Neutrophil (primary cell): ENCODE measurements around the gene CHI3L1.
A peak's percentile ranks its signal among the peaks of the same experiment; 100 is the strongest.

Experiments used
- H3K27ac ChIP-seq: fragments of 200-600 bp; sonication (generic); 2 replicates; pipeline ENCODE4 v1.5.1; 2016; ENCODE audit warnings: mild to moderate bottlenecking, moderate library complexity
- H3K27me3 ChIP-seq: fragments of 200-600 bp; sonication (generic); 2 replicates; pipeline ENCODE4 v1.6.0; 2016; ENCODE audit warnings: mild to moderate bottlenecking
- H3K36me3 ChIP-seq: fragments of 200-600 bp; sonication (generic); 2 replicates; pipeline ENCODE4 v1.5.1; 2017
- H3K4me1 ChIP-seq, 2 experiments: fragments of 200-600 bp in 1 of 2; sonication (generic) in 1 of 2; 1 replicate in 1 of 2; 2 replicates in 1 of 2; pipeline versions ENCODE4 v1.5.1 to v1.6.1; 2013 to 2016; ENCODE audit warnings: low read depth in 1 of 2, low read length in 1 of 2, mild to moderate bottlenecking in 1 of 2, moderate library complexity in 1 of 2; ENCODE audit not compliant: control insufficient read depth in 1 of 2, insufficient read depth in 1 of 2
- H3K4me3 ChIP-seq, 2 experiments: fragments of 200-600 bp in 1 of 2; sonication (generic) in 1 of 2; 1 replicate in 1 of 2; 2 replicates in 1 of 2; pipeline ENCODE4 v1.5.1; 2013 to 2016; ENCODE audit warnings: low read depth in 1 of 2, low read length in 1 of 2, mild to moderate bottlenecking in 1 of 2, moderate library complexity in 1 of 2
- H3K9me3 ChIP-seq: fragments of 200-600 bp; sonication (generic); 2 replicates; pipeline ENCODE4 v1.5.1; 2016
- TF ChIP-seq, protein P1 (sequence below): fragments of 200-600 bp; sonication (generic); IDR thresholded peaks from 2 replicates; pipeline ENCODE4 v1.5.1; 2016; ENCODE audit warnings: antibody characterized with exemption

Gene CHI3L1

DNA sequence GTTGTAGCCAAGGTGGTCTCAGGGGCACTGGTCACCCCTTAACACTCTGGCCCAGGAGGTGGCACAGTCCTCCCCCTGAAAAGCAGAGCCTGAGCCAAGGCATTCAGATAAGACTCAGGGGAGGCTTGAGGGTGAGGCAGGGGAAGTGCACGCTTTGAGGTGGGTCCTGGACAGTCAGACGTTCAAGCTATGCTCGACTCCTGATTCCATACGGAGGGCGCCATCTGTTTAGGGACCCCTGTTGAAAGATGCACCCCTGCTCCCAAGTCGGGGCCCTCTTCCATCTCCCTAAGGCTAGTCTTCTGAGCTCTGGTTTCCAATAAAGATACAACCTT, 12.9 kb upstream of the CHI3L1 start:
- Histone ChIP-seq H3K27ac (peak overlapping the region; percentile 96), H3K4me1 (peaks cover 55 to 56% of the 10 kb centered on the region in 2 experiments), H3K27me3 (no peaks in the 10 kb centered on the region)

DNA sequence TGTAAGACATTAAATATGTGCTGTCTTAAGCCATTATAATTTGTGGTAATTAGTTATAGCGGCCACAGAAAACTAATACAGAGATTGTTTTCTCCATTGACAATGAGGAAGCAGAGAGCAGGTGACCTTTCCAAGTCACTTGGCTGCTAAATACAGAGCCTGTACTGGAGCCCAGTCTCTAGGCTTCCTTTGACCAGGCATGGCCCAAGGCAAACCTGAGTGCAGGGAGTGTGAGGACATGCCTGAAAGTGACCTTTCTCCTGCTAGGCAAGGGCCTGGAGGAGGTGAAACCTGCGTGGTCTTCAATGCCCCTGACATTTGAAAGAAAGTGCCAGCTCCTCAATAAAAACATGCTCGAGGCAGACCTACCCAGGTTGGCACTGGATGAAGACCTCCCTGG, 12.5 kb upstream of the CHI3L1 start:
- H3K9me3 ChIP-seq, result no peaks in the 10 kb centered on the region
- H3K27me3 ChIP-seq, result no peaks in the 10 kb centered on the region
- TF ChIP-seq, protein P1, sequence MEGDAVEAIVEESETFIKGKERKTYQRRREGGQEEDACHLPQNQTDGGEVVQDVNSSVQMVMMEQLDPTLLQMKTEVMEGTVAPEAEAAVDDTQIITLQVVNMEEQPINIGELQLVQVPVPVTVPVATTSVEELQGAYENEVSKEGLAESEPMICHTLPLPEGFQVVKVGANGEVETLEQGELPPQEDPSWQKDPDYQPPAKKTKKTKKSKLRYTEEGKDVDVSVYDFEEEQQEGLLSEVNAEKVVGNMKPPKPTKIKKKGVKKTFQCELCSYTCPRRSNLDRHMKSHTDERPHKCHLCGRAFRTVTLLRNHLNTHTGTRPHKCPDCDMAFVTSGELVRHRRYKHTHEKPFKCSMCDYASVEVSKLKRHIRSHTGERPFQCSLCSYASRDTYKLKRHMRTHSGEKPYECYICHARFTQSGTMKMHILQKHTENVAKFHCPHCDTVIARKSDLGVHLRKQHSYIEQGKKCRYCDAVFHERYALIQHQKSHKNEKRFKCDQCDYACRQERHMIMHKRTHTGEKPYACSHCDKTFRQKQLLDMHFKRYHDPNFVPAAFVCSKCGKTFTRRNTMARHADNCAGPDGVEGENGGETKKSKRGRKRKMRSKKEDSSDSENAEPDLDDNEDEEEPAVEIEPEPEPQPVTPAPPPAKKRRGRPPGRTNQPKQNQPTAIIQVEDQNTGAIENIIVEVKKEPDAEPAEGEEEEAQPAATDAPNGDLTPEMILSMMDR, result no peak
- no peaks in the 10 kb centered on the region for H3K36me3 ChIP-seq
- H3K4me3 ChIP-seq, result peak overlapping the region in 1 of 2 experiments; percentile 37
- peak overlapping the region; percentile 96 for H3K27ac ChIP-seq
- peaks cover 50 to 52% of the 10 kb centered on the region in 2 experiments for H3K4me1 ChIP-seq

More for the DNA sequence above, 12.9 kb upstream of the CHI3L1 start:
- H3K36me3 ChIP-seq, result no peaks in the 10 kb centered on the region
- TF ChIP-seq, protein P1, result no peak
- peak overlapping the region in 1 of 2 experiments; percentile 37 for H3K4me3 ChIP-seq
- H3K9me3 ChIP-seq, result no peaks in the 10 kb centered on the region

DNA sequence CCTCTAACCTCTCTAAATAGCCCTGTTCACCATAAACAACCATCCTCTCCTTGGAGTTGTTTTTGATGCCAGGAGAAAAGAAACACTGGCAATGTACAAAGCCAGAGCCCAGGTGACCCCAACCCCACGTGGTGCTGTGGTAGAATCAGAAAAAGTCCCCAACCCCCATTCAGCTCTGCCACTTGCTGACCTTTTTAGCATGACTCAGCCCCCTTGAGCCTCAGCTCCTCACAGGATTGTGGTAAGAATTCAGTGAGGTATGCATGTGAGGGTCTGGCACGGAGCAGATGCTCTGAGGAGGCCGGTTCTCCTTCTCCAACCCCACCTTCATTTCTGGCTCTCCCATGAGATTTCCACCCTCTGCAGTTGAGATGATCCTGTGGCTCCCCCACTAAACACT, 11.1 kb upstream of the CHI3L1 start:
- peak overlapping the region; percentile 11 for H3K27ac ChIP-seq
- no peaks in the 10 kb centered on the region for H3K36me3 ChIP-seq
- H3K4me3 ChIP-seq, result no peak overlapping the region
- TF ChIP-seq, protein P1, result no peak
- H3K27me3 ChIP-seq, result no peaks in the 10 kb centered on the region
- H3K4me1 ChIP-seq, result peaks cover 37 to 38% of the 10 kb centered on the region in 2 experiments
- no peaks in the 10 kb centered on the region for H3K9me3 ChIP-seq

DNA sequence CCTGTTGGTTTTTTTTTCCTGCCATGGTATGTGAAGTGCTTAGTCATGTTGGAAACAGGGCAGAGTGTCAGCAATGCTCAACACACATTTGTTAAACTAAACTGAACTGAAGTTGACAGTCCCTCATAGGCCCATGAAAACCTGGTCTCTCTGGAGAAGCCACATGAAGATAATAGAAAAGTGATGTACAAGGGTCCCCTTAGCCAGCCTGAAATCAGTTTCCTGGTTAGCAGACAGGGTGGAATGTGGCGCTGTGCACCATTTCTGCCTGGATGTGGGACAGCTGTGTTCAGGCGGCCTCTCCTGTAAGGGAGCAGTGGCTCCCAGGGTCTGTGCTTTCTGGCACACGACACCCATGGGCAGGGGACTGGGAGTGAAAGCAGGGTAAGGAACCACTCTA, 9.9 kb upstream of the CHI3L1 start:
- Histone ChIP-seq H3K4me3 (no peak overlapping the region), H3K4me1 (peaks cover 24 to 25% of the 10 kb centered on the region in 2 experiments), H3K9me3 (no peaks in the 10 kb centered on the region), H3K27ac (no peak overlapping the region), H3K27me3 (no peaks in the 10 kb centered on the region), H3K36me3 (no peaks in the 10 kb centered on the region)
- TF ChIP-seq, protein P1, result no peak

DNA sequence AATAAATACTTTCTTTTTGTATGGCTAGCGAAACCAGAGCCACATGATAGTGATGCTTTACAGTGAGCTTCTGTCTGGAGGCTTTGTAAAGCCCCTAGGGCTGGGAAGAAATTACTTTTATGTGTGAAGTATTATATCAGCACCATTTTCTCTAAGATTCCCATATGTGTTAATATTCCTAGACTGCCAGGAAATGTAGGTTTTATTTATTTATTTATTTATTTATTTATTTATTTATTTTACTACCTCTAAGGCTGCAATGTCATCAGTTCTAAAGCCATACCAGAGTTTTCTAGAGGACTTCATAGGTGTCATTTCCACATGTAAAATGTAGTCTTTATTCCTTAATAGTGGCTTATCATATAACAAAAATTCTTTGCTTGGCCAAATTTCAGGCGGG, 4.4 kb upstream of the CHI3L1 start:
- TF ChIP-seq, protein P1, result no peak
- Histone ChIP-seq H3K27ac (no peak overlapping the region), H3K4me1 (peaks cover 47 to 48% of the 10 kb centered on the region in 2 experiments), H3K36me3 (no peaks in the 10 kb centered on the region), H3K27me3 (no peaks in the 10 kb centered on the region), H3K9me3 (no peaks in the 10 kb centered on the region), H3K4me3 (no peak overlapping the region)

DNA sequence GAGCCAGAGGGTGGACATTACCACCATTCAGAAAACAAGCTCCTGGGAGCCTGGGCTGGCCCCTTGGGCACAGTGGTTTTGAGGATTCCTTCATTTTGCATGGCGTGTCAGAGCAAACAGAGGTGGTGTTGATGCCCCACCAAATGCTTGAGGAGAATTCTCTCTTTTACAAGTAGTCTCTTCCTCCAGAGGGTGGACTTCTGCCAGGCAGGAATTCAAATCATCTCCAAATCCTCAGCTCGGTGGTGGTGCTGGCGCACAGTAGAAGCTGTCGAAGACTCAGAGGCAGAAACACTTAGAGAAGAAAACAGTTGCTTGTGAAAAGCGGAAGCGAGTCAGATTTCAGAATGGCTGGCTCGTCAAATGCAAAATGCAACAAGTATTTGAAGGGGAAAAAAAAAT, 3.4 kb upstream of the CHI3L1 start:
- Histone ChIP-seq H3K36me3 (peaks cover 2% of the 10 kb centered on the region), H3K27ac (peak overlapping the region; percentile 95), H3K9me3 (no peaks in the 10 kb centered on the region), H3K27me3 (no peaks in the 10 kb centered on the region), H3K4me3 (no peak overlapping the region), H3K4me1 (peaks cover 57 to 58% of the 10 kb centered on the region in 2 experiments)
- TF ChIP-seq, protein P1, result no peak
